Measurements from ENCODE around the gene MRPS25. TPM values are rescaled to one million over a fixed set of nuclear protein-coding genes. Genes with fewer than 3 reads are reported as not detected.

Gene MRPS25
- total and polyA plus RNA-seq, 4 donors = 12.6 to 55.1 (median 42.9) TPM

- TF ChIP-seq YY1 (IDR thresholded peaks at IDR 0.05) (no peak), GABPA (IDR thresholded peaks at IDR 0.05 in 1 of 2, conservative IDR thresholded peaks at IDR 0.05 in 1 of 2) (no peak), ATF3 (IDR thresholded peaks at IDR 0.05) (no peak)
- no peaks in the 10 kb centered on the region for H3K36me3 ChIP-seq (ENCODE audit: control insufficient read depth in 4 of 4, insufficient read depth in 3 of 4, low read depth in 1 of 4, low read length in 3 of 4)
- DNase-seq (ENCODE audit: low spot score) = no peak
- no peak overlapping the region for H3K27ac ChIP-seq (ENCODE audit: low read depth in 1 of 2, low read length in 2 of 2)
- no peak overlapping the region for H3K4me3 ChIP-seq (ENCODE audit: low read depth in 1 of 3, low read length in 3 of 3)
- no peaks in the 10 kb centered on the region for H3K27me3 ChIP-seq (ENCODE audit: control insufficient read depth in 4 of 4, insufficient read depth in 4 of 4, low read length in 3 of 4)
- H3K9me3 ChIP-seq (ENCODE audit: control insufficient read depth in 4 of 4, low read length in 3 of 4) = no peaks in the 10 kb centered on the region
- peaks cover 5 to 14% (median 7%) of the 10 kb centered on the region in 4 donors for H3K4me1 ChIP-seq (ENCODE audit: control insufficient read depth in 4 of 4, insufficient read depth in 4 of 4, low read length in 3 of 4)
- 75% methylated on average over 3 of the region's 3 CpGs for WGBS
- no peak overlapping the region for H3K9ac ChIP-seq (ENCODE audit: low read depth in 1 of 2, low read length in 2 of 2)
Observed at GRCh38 chr3:15112011-15112410, 46.9 kb upstream of the MRPS25 start.

- no peaks in the 10 kb centered on the region for H3K36me3 ChIP-seq (ENCODE audit: control insufficient read depth in 4 of 4, insufficient read depth in 3 of 4, low read depth in 1 of 4, low read length in 3 of 4)
- H3K9ac ChIP-seq (ENCODE audit: low read depth in 1 of 2, low read length in 2 of 2) = no peak overlapping the region
- H3K4me3 ChIP-seq (ENCODE audit: low read depth in 1 of 3, low read length in 3 of 3) = no peak overlapping the region
- TF ChIP-seq YY1 (IDR thresholded peaks at IDR 0.05) (no peak), HNF4G (IDR thresholded peaks at IDR 0.05) (no peak), JUND (IDR thresholded peaks at IDR 0.05) (no peak), EGR1 (IDR thresholded peaks at IDR 0.05; ENCODE audit: low read depth in 2 of 2) (no peak)
- WGBS = 80% methylated on average over 4 of the region's 4 CpGs
- DNase-seq (ENCODE audit: low spot score) = no peak
- H3K4me1 ChIP-seq (ENCODE audit: control insufficient read depth in 4 of 4, insufficient read depth in 4 of 4, low read length in 3 of 4) = peaks cover 5 to 19% (median 7%) of the 10 kb centered on the region in 4 donors
- H3K9me3 ChIP-seq (ENCODE audit: control insufficient read depth in 4 of 4, low read length in 3 of 4) = no peaks in the 10 kb centered on the region
- no peak overlapping the region for H3K27ac ChIP-seq (ENCODE audit: low read depth in 1 of 2, low read length in 2 of 2)
- H3K27me3 ChIP-seq (ENCODE audit: control insufficient read depth in 4 of 4, insufficient read depth in 4 of 4, low read length in 3 of 4) = no peaks in the 10 kb centered on the region
Observed at GRCh38 chr3:15110206-15110605, 45.1 kb upstream of the MRPS25 start.

- no peak overlapping the region for H3K4me3 ChIP-seq (ENCODE audit: low read depth in 1 of 3, low read length in 3 of 3)
- H3K27ac ChIP-seq (ENCODE audit: low read depth in 1 of 2, low read length in 2 of 2) = no peak overlapping the region
- H3K9me3 ChIP-seq (ENCODE audit: control insufficient read depth in 4 of 4, low read length in 3 of 4) = no peaks in the 10 kb centered on the region
- H3K4me1 ChIP-seq (ENCODE audit: control insufficient read depth in 4 of 4, insufficient read depth in 4 of 4, low read length in 3 of 4) = peaks cover 5 to 19% (median 7%) of the 10 kb centered on the region in 4 donors
- no peaks in the 10 kb centered on the region for H3K36me3 ChIP-seq (ENCODE audit: control insufficient read depth in 4 of 4, insufficient read depth in 3 of 4, low read depth in 1 of 4, low read length in 3 of 4)
- H3K27me3 ChIP-seq (ENCODE audit: control insufficient read depth in 4 of 4, insufficient read depth in 4 of 4, low read length in 3 of 4) = no peaks in the 10 kb centered on the region
- no peak overlapping the region for H3K9ac ChIP-seq (ENCODE audit: low read depth in 1 of 2, low read length in 2 of 2)
- TF ChIP-seq RAD21 (IDR thresholded peaks at IDR 0.05) (no peak), HNF4G (IDR thresholded peaks at IDR 0.05) (no peak), ZBTB33 (IDR thresholded peaks at IDR 0.05) (no peak), JUND (IDR thresholded peaks at IDR 0.05) (no peak), YY1 (IDR thresholded peaks at IDR 0.05) (no peak), ATF3 (IDR thresholded peaks at IDR 0.05) (no peak), FOXA1 (IDR thresholded peaks at IDR 0.05) (no peak), TAF1 (conservative IDR thresholded peaks at IDR 0.05) (no peak), GABPA (IDR thresholded peaks at IDR 0.05 in 1 of 2, conservative IDR thresholded peaks at IDR 0.05 in 1 of 2) (no peak), HNF4A (conservative IDR thresholded peaks at IDR 0.05) (no peak), CTCF (IDR thresholded peaks at IDR 0.05; ENCODE audit: low read depth, low read length, missing input control) (no peak), MAX (IDR thresholded peaks at IDR 0.05) (no peak), NR2F2 (IDR thresholded peaks at IDR 0.05) (no peak), REST (IDR thresholded peaks at IDR 0.05) (no peak), SP1 (IDR thresholded peaks at IDR 0.05) (no peak), RXRA (IDR thresholded peaks at IDR 0.05) (no peak)
- 83% methylated on average over 4 of the region's 4 CpGs for WGBS
- DNase-seq (ENCODE audit: low spot score) = no peak
Observed at GRCh38 chr3:15108869-15109268, 43.8 kb upstream of the MRPS25 start.

Data from liver (tissue), 9 donors.